Hepatocyte (in vitro differentiated cells): ENCODE data around the gene CDC42SE2.

Experiments used
- CTCF ChIP-seq: fragments of 200-600 bp; sonication (generic); IDR thresholded peaks from 2 replicates; pipeline ENCODE4 v1.5.1; 2016; ENCODE audit warnings: antibody characterized with exemption, mild to moderate bottlenecking; ENCODE audit not compliant: poor library complexity
- EZH2phosphoT487 ChIP-seq: fragments of 200-600 bp; sonication (generic); IDR thresholded peaks from one replicate; pipeline ENCODE4 v1.6.1; 2018; ENCODE audit warnings: antibody characterized with exemption, mild to moderate bottlenecking, low read depth, moderate library complexity; ENCODE audit not compliant: unreplicated experiment, severe bottlenecking

GRCh38 chr5:131371835-131372234 lies 108.0 kb downstream of the CDC42SE2 start:
- TF ChIP-seq CTCF (no peak), EZH2phosphoT487 (no peak)
